Ascending aorta (tissue), 2 donors: ENCODE results near the gene FN3KRP. TPM values are rescaled to one million over a fixed set of nuclear protein-coding genes. Genes with fewer than 3 reads are reported as not detected.

ENCODE experiments used
- DNase-seq, 2 donors: peaks; one replicate each; pipeline ENCODE4 v3.0.0-alpha.2; 2019; ENCODE audit warnings: low spot score in 2 of 2
- H3K27ac ChIP-seq, 2 donors: fragments of 200-600 bp; sonication (generic); one replicate each; pipeline ENCODE4 v1.5.1; 2016 to 2017; ENCODE audit warnings: mild to moderate bottlenecking in 1 of 2
- H3K27me3 ChIP-seq: fragments of 200-600 bp; sonication (generic); one replicate; pipeline ENCODE4 v1.5.1; 2017
- H3K36me3 ChIP-seq, 2 donors: fragments of 200-600 bp; sonication (generic); one replicate each; pipeline ENCODE4 v1.5.1; 2016
- H3K4me1 ChIP-seq, 2 donors: fragments of 200-600 bp; sonication (generic); one replicate each; pipeline ENCODE4 v1.5.1; 2016 to 2017; ENCODE audit warnings: mild to moderate bottlenecking in 1 of 2
- H3K4me3 ChIP-seq, 2 donors: fragments of 200-600 bp; sonication (generic); one replicate each; pipeline ENCODE4 v1.5.1; 2016 to 2017; ENCODE audit warnings: mild to moderate bottlenecking in 1 of 2
- H3K9me3 ChIP-seq, 2 donors: fragments of 200-600 bp; sonication (generic); one replicate each; pipeline ENCODE4 v1.5.1; 2016
- intact Hi-C: fragments of 100-400 bp; cut with DNase I; formaldehyde crosslinking; loops from one replicate; pipeline ENCODE4 v1.15.1; 2023
- total RNA-seq: library from RNA; depleted of rRNA; stranded (reverse); fragments of >200 nt; gene quantifications from one replicate; pipeline ENCODE4 v1.1.0, GENCODE V29; 2016
- TF ChIP-seq, protein P1 (sequence below), 3 experiments: fragments of 200-600 bp in 2 of 3; fragments of 450-650 bp in 1 of 3; sonication (generic) in 2 of 3; IDR thresholded peaks; one replicate each; pipeline ENCODE4 v1.5.1; 2016 to 2019; ENCODE audit warnings: antibody characterized with exemption in 3 of 3, mild to moderate bottlenecking in 1 of 3, moderate library complexity in 1 of 3

Gene FN3KRP
- total RNA-seq, 1 donor from 2014 or later: 21.0 TPM

DNA sequence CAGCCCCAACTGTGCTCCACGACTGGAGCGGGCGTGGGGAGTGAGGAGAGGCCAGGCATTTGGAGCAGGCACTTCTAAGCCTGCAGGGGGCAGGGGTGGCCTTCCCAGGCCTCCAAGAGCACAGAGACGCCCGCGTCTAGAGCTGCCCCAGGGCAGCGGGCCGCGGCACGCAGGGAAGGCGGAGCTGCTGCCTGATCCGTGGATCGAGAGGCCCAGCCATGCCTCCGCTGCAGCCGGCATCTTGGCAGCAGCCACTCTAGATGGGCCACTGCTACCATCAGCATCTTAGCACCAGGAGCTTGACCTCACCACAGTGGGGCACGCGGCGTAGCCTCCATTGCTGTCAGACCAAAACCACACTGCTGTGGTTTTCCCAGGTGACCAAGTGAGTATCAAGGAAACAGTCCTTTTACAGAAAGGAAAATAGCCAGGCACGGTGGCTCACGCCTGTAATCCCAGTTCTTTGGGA is 47.8 kb upstream of the FN3KRP start:
- Histone ChIP-seq H3K36me3 (peaks cover 0 to 7% of the 10 kb centered on the region in 2 donors), H3K4me3 (peak overlapping the region in 1 of 2 donors; percentile 11), H3K4me1 (peaks cover 0 to 3% of the 10 kb centered on the region in 2 donors), H3K27me3 (no peaks in the 10 kb centered on the region), H3K27ac (no peak overlapping the region), H3K9me3 (no peaks in the 10 kb centered on the region)
- TF ChIP-seq, protein P1, sequence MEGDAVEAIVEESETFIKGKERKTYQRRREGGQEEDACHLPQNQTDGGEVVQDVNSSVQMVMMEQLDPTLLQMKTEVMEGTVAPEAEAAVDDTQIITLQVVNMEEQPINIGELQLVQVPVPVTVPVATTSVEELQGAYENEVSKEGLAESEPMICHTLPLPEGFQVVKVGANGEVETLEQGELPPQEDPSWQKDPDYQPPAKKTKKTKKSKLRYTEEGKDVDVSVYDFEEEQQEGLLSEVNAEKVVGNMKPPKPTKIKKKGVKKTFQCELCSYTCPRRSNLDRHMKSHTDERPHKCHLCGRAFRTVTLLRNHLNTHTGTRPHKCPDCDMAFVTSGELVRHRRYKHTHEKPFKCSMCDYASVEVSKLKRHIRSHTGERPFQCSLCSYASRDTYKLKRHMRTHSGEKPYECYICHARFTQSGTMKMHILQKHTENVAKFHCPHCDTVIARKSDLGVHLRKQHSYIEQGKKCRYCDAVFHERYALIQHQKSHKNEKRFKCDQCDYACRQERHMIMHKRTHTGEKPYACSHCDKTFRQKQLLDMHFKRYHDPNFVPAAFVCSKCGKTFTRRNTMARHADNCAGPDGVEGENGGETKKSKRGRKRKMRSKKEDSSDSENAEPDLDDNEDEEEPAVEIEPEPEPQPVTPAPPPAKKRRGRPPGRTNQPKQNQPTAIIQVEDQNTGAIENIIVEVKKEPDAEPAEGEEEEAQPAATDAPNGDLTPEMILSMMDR (IDR thresholded peaks at IDR 0.05): peak; percentile 28 to 61 (median 44)
- intact Hi-C loops: loop anchor here (2.0 kb wide), 2 partner anchors 30 to 106 kb away; partner anchors contain the start of gene RAB40B
- DNase-seq: peak in 1 of 2 donors; percentile 73

DNA sequence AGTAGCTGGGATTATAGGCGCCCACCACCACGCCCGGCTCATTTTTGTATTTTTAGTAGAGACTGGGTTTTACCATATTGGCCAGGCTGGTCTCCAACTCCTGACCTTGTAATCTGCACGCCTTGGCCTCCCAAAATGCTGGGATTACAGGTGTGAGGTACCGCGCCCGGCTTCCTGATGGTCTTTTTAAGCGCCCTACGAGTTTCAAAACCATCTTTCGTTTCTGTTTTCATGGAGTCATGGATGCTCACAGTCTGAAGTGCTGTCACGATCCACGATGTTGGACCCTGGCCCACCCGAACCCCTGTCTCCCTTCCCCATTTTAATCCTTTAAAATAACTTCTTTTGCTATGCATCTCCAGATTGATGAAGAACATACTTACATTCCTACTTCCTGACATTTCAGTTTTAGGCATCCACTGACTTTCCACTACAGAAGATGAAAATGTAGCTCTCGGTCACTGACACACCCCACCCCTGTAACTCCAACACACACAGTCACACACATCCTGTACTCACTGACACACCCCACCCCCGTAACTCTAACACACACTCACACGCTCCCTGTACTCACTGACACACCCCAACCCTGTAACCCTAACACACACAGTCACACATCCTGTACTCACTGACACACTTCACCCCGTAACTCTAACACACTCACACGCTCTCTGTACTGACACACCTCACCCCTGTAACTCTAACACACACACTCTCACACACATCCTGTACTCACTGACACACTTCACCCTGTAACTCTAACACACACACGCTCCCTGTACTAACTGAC is 45.6 kb upstream of the FN3KRP start:
- Histone ChIP-seq H3K9me3 (no peaks in the 10 kb centered on the region), H3K27me3 (no peaks in the 10 kb centered on the region), H3K27ac (peak overlapping the region; percentile 59 to 67), H3K4me3 (no peak overlapping the region), H3K36me3 (no peaks in the 10 kb centered on the region), H3K4me1 (peaks cover 0 to 3% of the 10 kb centered on the region in 2 donors)
- TF ChIP-seq, protein P1 (IDR thresholded peaks at IDR 0.05): no peak
- intact Hi-C loops: no loop called here
- DNase-seq: no peak

DNA sequence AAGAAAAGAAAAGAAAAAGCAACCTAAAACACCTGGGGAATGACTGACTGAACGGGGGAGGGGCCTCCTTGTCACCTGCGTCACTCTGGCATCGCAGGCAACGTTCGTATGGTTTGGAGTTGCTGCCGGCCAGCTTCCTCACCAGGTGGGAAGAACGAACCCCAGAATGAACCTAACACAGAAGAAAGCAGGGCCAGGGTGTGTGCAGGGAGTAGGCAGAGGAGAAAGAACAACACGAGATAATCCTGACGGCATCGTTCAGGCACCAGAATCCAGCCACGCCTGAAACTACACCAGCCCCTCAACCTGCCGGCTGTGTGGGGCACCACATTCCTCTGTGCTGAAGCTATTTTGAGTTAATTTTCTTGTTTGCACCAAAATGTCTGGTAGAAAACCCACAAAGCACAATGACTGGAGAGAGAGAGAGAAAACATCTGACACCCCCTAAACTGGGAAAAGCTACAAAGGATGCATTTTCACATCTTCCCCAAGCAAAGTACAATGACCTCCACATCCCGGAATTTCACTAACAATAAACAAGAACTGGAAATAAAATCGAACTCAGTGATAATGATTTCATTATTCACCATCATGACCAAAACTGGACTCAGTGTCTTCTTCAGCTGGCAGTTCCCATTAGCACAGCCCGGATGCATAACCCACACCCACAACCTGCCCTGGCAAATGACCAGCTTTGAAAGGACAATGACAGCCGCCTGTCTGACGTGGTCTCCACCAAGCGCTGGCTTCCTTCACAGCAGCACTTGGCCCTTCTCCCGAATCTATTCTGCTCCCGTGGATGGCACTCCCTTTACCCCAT is 41.6 kb upstream of the FN3KRP start:
- TF ChIP-seq, protein P1 (IDR thresholded peaks at IDR 0.05): no peak
- H3K36me3 ChIP-seq: no peaks in the 10 kb centered on the region
- no peaks in the 10 kb centered on the region for H3K27me3 ChIP-seq
- no peak overlapping the region for H3K27ac ChIP-seq
- DNase-seq: no peak
- no peaks in the 10 kb centered on the region for H3K9me3 ChIP-seq
- no peak overlapping the region for H3K4me3 ChIP-seq
- intact Hi-C loops: no loop called here
- no peaks in the 10 kb centered on the region for H3K4me1 ChIP-seq

DNA sequence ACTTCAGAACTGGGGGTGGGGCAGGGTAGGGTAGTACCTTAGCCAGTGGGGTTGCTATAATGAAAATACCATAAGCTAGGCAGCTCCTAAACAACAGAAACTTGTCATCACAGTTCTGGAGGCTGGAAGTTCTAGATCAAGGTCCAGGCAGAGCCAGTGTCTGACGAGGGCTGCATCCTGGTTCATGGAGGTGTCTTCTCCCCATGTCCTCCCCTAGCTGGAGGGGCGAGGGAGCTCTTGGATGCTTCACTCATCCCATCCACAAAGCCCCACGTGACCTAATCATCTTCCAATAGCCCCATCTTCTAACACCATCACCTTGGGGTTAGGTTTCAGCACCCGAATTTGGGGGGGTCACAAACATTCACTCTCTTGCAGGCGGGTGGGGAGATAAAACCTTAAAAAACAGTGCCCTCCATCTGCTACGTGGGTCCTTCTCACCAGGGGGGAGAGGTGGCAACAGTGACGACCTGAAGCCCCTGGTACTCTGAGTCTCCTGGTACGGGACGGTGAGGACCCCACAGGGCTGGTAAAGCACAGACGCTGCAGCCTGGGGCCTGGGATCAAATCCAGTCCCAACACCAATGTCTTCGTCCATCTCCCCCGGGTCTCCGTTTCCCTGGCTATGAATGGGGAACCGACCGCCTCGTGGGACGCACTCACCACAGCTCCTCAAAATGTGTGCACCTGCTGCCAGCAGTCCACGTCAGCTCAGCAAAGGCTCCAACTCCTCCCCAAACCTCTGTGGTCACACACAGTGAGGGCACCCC is 40.8 kb upstream of the FN3KRP start:
- Histone ChIP-seq H3K9me3 (no peaks in the 10 kb centered on the region), H3K27ac (no peak overlapping the region), H3K27me3 (no peaks in the 10 kb centered on the region), H3K4me3 (no peak overlapping the region), H3K4me1 (no peaks in the 10 kb centered on the region), H3K36me3 (no peaks in the 10 kb centered on the region)
- TF ChIP-seq, protein P1 (IDR thresholded peaks at IDR 0.05): no peak
- intact Hi-C loops: no loop called here
- no peak for DNase-seq

DNA sequence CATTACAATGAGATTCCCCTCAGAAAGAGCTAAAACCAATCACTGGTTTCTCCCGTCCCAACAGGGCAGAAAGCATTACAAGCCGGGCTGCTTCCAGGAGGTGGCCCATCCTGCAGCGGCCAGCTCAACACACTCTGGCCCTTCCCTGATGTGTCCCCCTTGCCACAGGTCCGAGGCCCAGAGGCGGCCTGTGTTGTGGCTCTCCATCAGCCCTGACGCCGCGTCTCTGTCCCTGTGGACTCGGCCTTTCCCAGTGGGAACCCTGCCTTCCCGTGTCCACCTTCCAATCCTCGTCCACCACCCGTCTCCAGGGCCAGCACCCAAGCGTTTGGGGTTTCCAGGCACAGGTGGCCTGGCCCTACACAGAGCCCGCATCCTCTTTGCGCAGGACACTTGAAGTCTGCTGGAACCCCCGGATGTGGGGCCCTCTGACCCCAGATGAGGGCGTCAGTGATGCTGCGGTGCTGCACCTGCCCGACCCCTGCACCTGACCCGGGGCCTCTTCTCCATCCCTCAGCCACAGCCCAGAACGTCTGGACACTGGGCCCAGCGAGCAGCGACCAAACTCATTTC is 39.1 kb upstream of the FN3KRP start:
- H3K27me3 ChIP-seq: no peaks in the 10 kb centered on the region
- peaks cover 6 to 9% of the 10 kb centered on the region in 2 donors for H3K9me3 ChIP-seq
- no peaks in the 10 kb centered on the region for H3K36me3 ChIP-seq
- DNase-seq: no peak
- no peaks in the 10 kb centered on the region for H3K4me1 ChIP-seq
- H3K27ac ChIP-seq: no peak overlapping the region
- no peak overlapping the region for H3K4me3 ChIP-seq
- TF ChIP-seq, protein P1 (IDR thresholded peaks at IDR 0.05): no peak
- intact Hi-C loops: no loop called here
